HepG2 (cell line): ENCODE data around the gene MAPK14. TPM values are rescaled to one million over a fixed set of nuclear protein-coding genes. Genes with fewer than 3 reads are reported as not detected.

Source experiments
- AGO2 ChIP-seq: fragments of 200-400 bp; formaldehyde crosslinking; optimal IDR thresholded peaks from 2 replicates; pipeline ENCODE3; 2017; ENCODE audit warnings: mild to moderate bottlenecking, low read depth, low read length, moderate library complexity
- CBX2 ChIP-seq, 2 experiments: fragments of 200-600 bp in 1 of 2; sonication (generic); formaldehyde crosslinking in 1 of 2; IDR thresholded peaks; 2 replicates each; pipeline versions ENCODE4 v1.7.0 to v1.8.1; 2018 to 2022; ENCODE audit warnings: low read depth in 2 of 2, low read length in 1 of 2, mild to moderate bottlenecking in 1 of 2, missing genetic modification reagents in 1 of 2
- DPF2 ChIP-seq: sonication (generic); formaldehyde crosslinking; IDR thresholded peaks from 2 replicates; pipeline ENCODE4 v1.4.0; 2020; ENCODE audit warnings: mild to moderate bottlenecking, low read depth, missing genetic modification reagents, borderline replicate concordance
- FOXO4 ChIP-seq: sonication (generic); formaldehyde crosslinking; conservative IDR thresholded peaks from 2 replicates; pipeline ENCODE4 v1.8.1; 2023; ENCODE audit warnings: missing genetic modification reagents
- MAZ ChIP-seq, 2 experiments: sonication (generic) in 1 of 2; formaldehyde crosslinking in 1 of 2; IDR thresholded peaks; 2 replicates each; pipeline versions ENCODE4 v1.5.0 to v1.6.1; 2012 to 2020; ENCODE audit warnings: low read depth in 2 of 2, mild to moderate bottlenecking in 2 of 2, borderline replicate concordance in 1 of 2, improper control_type of control experiment in 1 of 2, low read length in 1 of 2, missing genetic modification reagents in 1 of 2, moderate library complexity in 1 of 2
- MED1 ChIP-seq: sonication (generic); formaldehyde crosslinking; IDR thresholded peaks from 2 replicates; pipeline ENCODE4 v1.4.0; 2020; ENCODE audit warnings: missing genetic modification reagents
- MXD1 ChIP-seq: sonication (generic); formaldehyde crosslinking; IDR thresholded peaks from 2 replicates; pipeline ENCODE4 v1.4.0; 2020; ENCODE audit warnings: mild to moderate bottlenecking, missing genetic modification reagents
- NR2F6 ChIP-seq, 2 experiments: IDR thresholded peaks; 2 replicates each; pipeline ENCODE4 v1.6.1; 2016; ENCODE audit warnings: antibody characterized with exemption in 1 of 2, mild to moderate bottlenecking in 1 of 2
- PAXIP1 ChIP-seq: sonication (generic); formaldehyde crosslinking; conservative IDR thresholded peaks from 2 replicates; pipeline ENCODE4 v1.4.0; 2020; ENCODE audit warnings: mild to moderate bottlenecking, missing genetic modification reagents, moderate library complexity
- SAP130 ChIP-seq: IDR thresholded peaks from 2 replicates; pipeline ENCODE4 v1.6.1; 2016; ENCODE audit warnings: low read depth
- ZBTB14 ChIP-seq: sonication (generic); formaldehyde crosslinking; IDR thresholded peaks from 2 replicates; pipeline ENCODE4 v1.4.0; 2020; ENCODE audit warnings: missing genetic modification reagents
- ZBTB43 ChIP-seq: sonication (generic); formaldehyde crosslinking; conservative IDR thresholded peaks from 2 replicates; pipeline ENCODE4 v1.4.0; 2020; ENCODE audit warnings: missing genetic modification reagents
- ZMYM3 ChIP-seq: sonication (generic); formaldehyde crosslinking; IDR thresholded peaks from 2 replicates; pipeline ENCODE4 v1.5.1; 2020; ENCODE audit warnings: mild to moderate bottlenecking, missing genetic modification reagents
- ZNF292 ChIP-seq: sonication (generic); formaldehyde crosslinking; IDR thresholded peaks from 2 replicates; pipeline ENCODE4 v1.8.1; 2022; ENCODE audit warnings: mild to moderate bottlenecking, low read depth, missing genetic modification reagents, borderline replicate concordance
- ZNF556 ChIP-seq: sonication (generic); formaldehyde crosslinking; IDR thresholded peaks from 2 replicates; pipeline ENCODE4 v1.4.0; 2020; ENCODE audit warnings: mild to moderate bottlenecking, missing genetic modification reagents, borderline replicate concordance
- ZNF800 ChIP-seq: sonication (generic); formaldehyde crosslinking; IDR thresholded peaks from 2 replicates; pipeline ENCODE4 v1.4.0; 2020; ENCODE audit warnings: missing genetic modification reagents
- polyA plus RNA-seq, 8 experiments: library from polyadenylated mRNA; depleted of rRNA in 3 of 8; stranded (reverse) in 7 of 8; unstranded in 1 of 8; fragments of >200 nt; fragmentation: Illumina TruSeq in 4 of 8; extraction: Trizol in 4 of 8; gene quantifications; 2 replicates each; pipeline versions ENCODE4 v1.2.1 to v1.2.3, GENCODE V29; 2011 to 2016; ENCODE audit warnings: low read depth in 4 of 8, missing spikeins in 1 of 8, mixed read lengths in 1 of 8; ENCODE audit not compliant: insufficient read depth in 1 of 8
- total RNA-seq, 5 experiments: library from RNA; depleted of rRNA; stranded (reverse); fragments of >200 nt; fragmentation: Illumina TruSeq; extraction: Trizol; gene quantifications; 2 replicates each; pipeline ENCODE4 v1.2.3, GENCODE V29; 2016; ENCODE audit warnings: low read depth in 1 of 5

MAPK14 gene
- total and polyA plus RNA-seq, 2 of the 13 experiments (the other 11 are each of a cell fraction or from before 2014, with no cell fraction given), result 66.3 to 67.3 TPM

- TF ChIP-seq FOXO4 (no peak), CBX2 (IDR thresholded peaks at IDR 0.05; ENCODE audit: low read depth, low read length) (no peak), CBX2 (CRISPR knock-in tag; IDR thresholded peaks at IDR 0.05; ENCODE audit: low read depth) (no peak), ZMYM3 (CRISPR knock-in tag) (peak; percentile 96), NR2F6 (IDR thresholded peaks at IDR 0.05) (no peak), NR2F6 (CRISPR knock-in tag; IDR thresholded peaks at IDR 0.05) (peak; percentile 46; the same call in 1 of the 2 replicates), ZNF556 (CRISPR knock-in tag) (no peak), MXD1 (no peak), ZBTB43 (0 out of 2 replicates have a peak, but pooled peaks have one; percentile 47), DPF2 (CRISPR knock-in tag) (0 out of 2 replicates have a peak, but pooled peaks have one; percentile 18), MED1 (CRISPR knock-in tag) (0 out of 2 replicates have a peak, but pooled peaks have one; percentile 18), MAZ (IDR thresholded peaks at IDR 0.05; ENCODE audit: borderline replicate concordance, low read depth, low read length) (no peak), MAZ (CRISPR knock-in tag; IDR thresholded peaks at IDR 0.05; ENCODE audit: low read depth) (no peak), ZBTB14 (no peak), PAXIP1 (CRISPR knock-in tag) (peak; percentile 66), ZNF800 (CRISPR knock-in tag) (no peak), SAP130 (CRISPR knock-in tag) (no peak), AGO2 (peak; percentile 57), ZNF292 (CRISPR knock-in tag) (peak; percentile 45; the same call in 1 of the 2 replicates)
These were observed 94.3 kb downstream of the MAPK14 start (continued) for GRCh38 chr6:36121787-36122494.
